GM23338 (cell line): Measurements from ENCODE around the gene C19orf47. TPM values are rescaled to one million over a fixed set of nuclear protein-coding genes. Genes with fewer than 3 reads are reported as not detected.

Experiments
- ATAC-seq: fragments of 200-7000 bp; cut with Tn5 transposase; 3 replicates; pipeline ENCODE4 v1.9.1; 2020
- DNase-seq: peaks from one replicate; pipeline ENCODE4 v3.0.0-alpha.2; 2015; ENCODE audit warnings: low spot score
- H2AFZ ChIP-seq: fragments of 200-600 bp; sonication (generic); 2 replicates; pipeline ENCODE4 v1.8.0; 2016; ENCODE audit warnings: antibody characterized with exemption, mild to moderate bottlenecking, moderate library complexity
- H3F3A ChIP-seq: fragments of 200-600 bp; sonication (generic); replicated peaks from 2 replicates; pipeline ENCODE4 v1.8.0; 2017; ENCODE audit warnings: antibody characterized with exemption, mixed run types, low read depth
- H3K27ac ChIP-seq: fragments of 200-600 bp; sonication (generic); 2 replicates; pipeline ENCODE4 v1.6.1; 2016; ENCODE audit warnings: low read depth
- H3K27me3 ChIP-seq: fragments of 200-600 bp; sonication (generic); 2 replicates; pipeline ENCODE4 v1.8.0; 2016; ENCODE audit warnings: mild to moderate bottlenecking, mixed run types, moderate library complexity; ENCODE audit not compliant: insufficient read depth
- H3K36me3 ChIP-seq: fragments of 200-600 bp; sonication (generic); 2 replicates; pipeline ENCODE4 v1.8.0; 2016; ENCODE audit warnings: mild to moderate bottlenecking; ENCODE audit not compliant: insufficient read depth
- H3K4me1 ChIP-seq: fragments of 200-600 bp; sonication (generic); 2 replicates; pipeline ENCODE4 v1.8.0; 2016; ENCODE audit warnings: mild to moderate bottlenecking, moderate library complexity; ENCODE audit not compliant: insufficient read depth
- H3K4me2 ChIP-seq: fragments of 200-600 bp; sonication (generic); 2 replicates; pipeline ENCODE4 v1.7.1; 2017; ENCODE audit warnings: mixed run types
- H3K4me3 ChIP-seq: fragments of 200-600 bp; sonication (generic); 2 replicates; pipeline ENCODE4 v1.6.1; 2016; ENCODE audit warnings: mixed run types
- H3K79me2 ChIP-seq: fragments of 200-600 bp; sonication (generic); replicated peaks from 2 replicates; pipeline ENCODE4 v1.8.0; 2017; ENCODE audit warnings: mild to moderate bottlenecking; ENCODE audit not compliant: insufficient read depth
- H3K9me2 ChIP-seq: fragments of 200-600 bp; sonication (generic); 2 replicates; pipeline ENCODE4 v1.8.0; 2017; ENCODE audit not compliant: insufficient read depth
- H4K20me1 ChIP-seq: fragments of 200-600 bp; sonication (generic); replicated peaks from 2 replicates; pipeline ENCODE4 v1.8.0; 2017; ENCODE audit warnings: mild to moderate bottlenecking; ENCODE audit not compliant: insufficient read depth
- H3K27ac Mint-ChIP-seq: 2 replicates; pipeline ENCODE4 v1.8.0; 2020; ENCODE audit warnings: inconsistent platforms, mild to moderate bottlenecking, moderate library complexity, mixed read lengths
- H3K27me3 Mint-ChIP-seq: 3 replicates; pipeline ENCODE4 v1.8.0; 2022; ENCODE audit warnings: low read depth, mild to moderate bottlenecking, moderate library complexity, mixed read lengths, inconsistent platforms; ENCODE audit not compliant: insufficient read depth, poor library complexity
- H3K36me3 Mint-ChIP-seq: 3 replicates; pipeline ENCODE4 v1.8.0; 2021; ENCODE audit warnings: low read depth, mild to moderate bottlenecking, inconsistent platforms, moderate library complexity, mixed read lengths
- H3K4me1 Mint-ChIP-seq: 3 replicates; pipeline ENCODE4 v1.8.0; 2020; ENCODE audit warnings: mild to moderate bottlenecking, inconsistent platforms, mixed read lengths
- H3K4me3 Mint-ChIP-seq: 3 replicates; pipeline ENCODE4 v1.8.0; 2021; ENCODE audit warnings: moderate library complexity, mild to moderate bottlenecking, inconsistent platforms, mixed read lengths
- H3K9me3 Mint-ChIP-seq: 3 replicates; pipeline ENCODE4 v1.8.0; 2020; ENCODE audit warnings: moderate library complexity, mild to moderate bottlenecking, inconsistent platforms, mixed read lengths
- CREB1 ChIP-seq: fragments of 250-450 bp; sonication (Bioruptor Pico); IDR thresholded peaks from 2 replicates; pipeline ENCODE4 v1.5.0; 2020; ENCODE audit warnings: low read depth, mild to moderate bottlenecking, moderate library complexity
- CTCF ChIP-seq, 2 experiments: fragments of 200-600 bp in 1 of 2; sonication (generic) in 1 of 2; conservative IDR thresholded peaks; 2 replicates each; pipeline versions ENCODE4 v1.5.1 to v1.6.1; 2016 to 2017; ENCODE audit warnings: antibody characterized with exemption in 2 of 2, low read depth in 2 of 2, mild to moderate bottlenecking in 2 of 2, moderate library complexity in 1 of 2
- ETS1 ChIP-seq: IDR thresholded peaks from 2 replicates; pipeline ENCODE4 v1.6.1; 2016; ENCODE audit warnings: antibody characterized with exemption
- EZH2 ChIP-seq: fragments of 200-600 bp; sonication (generic); IDR thresholded peaks from one replicate; pipeline ENCODE4 v1.8.0; 2017; ENCODE audit warnings: antibody characterized with exemption, mild to moderate bottlenecking, low read depth; ENCODE audit not compliant: unreplicated experiment
- EZH2phosphoT487 ChIP-seq: fragments of 200-600 bp; sonication (generic); IDR thresholded peaks from one replicate; pipeline ENCODE4 v1.8.1; 2018; ENCODE audit warnings: antibody characterized with exemption; ENCODE audit not compliant: unreplicated experiment
- JUNB ChIP-seq: IDR thresholded peaks from one replicate; pipeline ENCODE4 v1.6.1; 2016; ENCODE audit warnings: antibody characterized with exemption; ENCODE audit not compliant: unreplicated experiment
- NANOG ChIP-seq: IDR thresholded peaks from 2 replicates; pipeline ENCODE4 v1.6.1; 2016; ENCODE audit warnings: antibody characterized with exemption, borderline replicate concordance
- POLR2AphosphoS5 ChIP-seq: IDR thresholded peaks from 2 replicates; pipeline ENCODE4 v1.6.1; 2016; ENCODE audit warnings: antibody characterized with exemption, low read depth
- REST ChIP-seq: IDR thresholded peaks from one replicate; pipeline ENCODE4 v1.6.1; 2018; ENCODE audit warnings: antibody characterized with exemption; ENCODE audit not compliant: unreplicated experiment
- STAT1 ChIP-seq: IDR thresholded peaks from one replicate; pipeline ENCODE4 v1.6.1; 2016; ENCODE audit warnings: antibody characterized with exemption; ENCODE audit not compliant: unreplicated experiment
- ZNF114 ChIP-seq: fragments of 250-450 bp; sonication (Bioruptor Pico); IDR thresholded peaks from 2 replicates; pipeline ENCODE4 v1.5.0; 2020; ENCODE audit warnings: mild to moderate bottlenecking, moderate library complexity
- ZNF331 ChIP-seq: fragments of 250-450 bp; sonication (Bioruptor Pico); IDR thresholded peaks from 2 replicates; pipeline ENCODE4 v1.5.0; 2020; ENCODE audit warnings: low read depth, mild to moderate bottlenecking, moderate library complexity
- ZNF462 ChIP-seq: fragments of 250-450 bp; sonication (Bioruptor Pico); IDR thresholded peaks from 2 replicates; pipeline ENCODE4 v1.5.0; 2020; ENCODE audit warnings: mild to moderate bottlenecking, moderate library complexity
- polyA plus RNA-seq: library from polyadenylated mRNA; unstranded; fragments of >200 nt; fragmentation: Nextera tagmentation; extraction: Ambion mirVana; gene quantifications from 2 replicates; pipeline ENCODE4 v1.2.1, GENCODE V29; 2016
- total RNA-seq: library from RNA; depleted of rRNA; stranded (reverse); fragments of >200 nt; shearing (Covaris generic); gene quantifications from 2 replicates; pipeline ENCODE4 v1.2.3, GENCODE V29; 2014

Gene C19orf47
- total and polyA plus RNA-seq, 2 experiments from 2014 or later, result 13.1 to 26.6 TPM

- Histone ChIP-seq H3K4me1 (no peaks in the 10 kb centered on the region), H3K79me2 (no peaks in the 10 kb centered on the region), H3K27me3 (no peaks in the 10 kb centered on the region), H3K9me2 (no peaks in the 10 kb centered on the region), H3K4me2 (no peak overlapping the region), H3K4me3 (no peak overlapping the region), H3K36me3 (no peaks in the 10 kb centered on the region; the same call in 1 of the 2 replicates), H2AFZ (no peak overlapping the region), H4K20me1 (peaks cover 6% of the 10 kb centered on the region), H3F3A (no peaks in the 10 kb centered on the region), H3K27ac (no peak overlapping the region)
- ATAC-seq, result no peak
- H3K27me3 Mint-ChIP-seq, result peaks cover 8% of the 10 kb centered on the region
- H3K4me3 Mint-ChIP-seq, result no peak overlapping the region; the same call in 2 of the 3 replicates
- H3K36me3 Mint-ChIP-seq, result peaks cover 48% of the 10 kb centered on the region
- no peak for TF ChIP-seq ZNF114 (CRISPR knock-in tag)
- no peak for TF ChIP-seq CREB1
- no peak for TF ChIP-seq POLR2AphosphoS5
- TF ChIP-seq JUNB, result no peak
- no peak for TF ChIP-seq STAT1
- TF ChIP-seq ZNF462, result no peak
- no peak for TF ChIP-seq ZNF331
- no peak for TF ChIP-seq REST
- TF ChIP-seq NANOG, result no peak
- no peak for TF ChIP-seq EZH2
- TF ChIP-seq CTCF (conservative IDR thresholded peaks at IDR 0.05; ENCODE audit: low read depth in 2 of 2), result no peak
- no peak for TF ChIP-seq ETS1
- no peak for TF ChIP-seq EZH2phosphoT487
- peaks cover 2% of the 10 kb centered on the region; the same call in 1 of the 3 replicates for H3K9me3 Mint-ChIP-seq
- no peak for DNase-seq
- peaks cover 5% of the 10 kb centered on the region; the same call in 1 of the 3 replicates for H3K4me1 Mint-ChIP-seq
- H3K27ac Mint-ChIP-seq, result no peak overlapping the region; the same call in 1 of the 2 replicates
Measured at GRCh38 chr19:40322951-40323615, 25.1 kb downstream of the C19orf47 start.
